GM23338 (cell line): ENCODE measurements around the gene SPC24. TPM values are rescaled to one million over a fixed set of nuclear protein-coding genes. Genes with fewer than 3 reads are reported as not detected.

Experiments used
- ATAC-seq: fragments of 200-7000 bp; cut with Tn5 transposase; 3 replicates; pipeline ENCODE4 v1.9.1; 2020
- DNase-seq: peaks from one replicate; pipeline ENCODE4 v3.0.0-alpha.2; 2015; ENCODE audit warnings: low spot score
- H2AFZ ChIP-seq: fragments of 200-600 bp; sonication (generic); 2 replicates; pipeline ENCODE4 v1.8.0; 2016; ENCODE audit warnings: antibody characterized with exemption, mild to moderate bottlenecking, moderate library complexity
- H3F3A ChIP-seq: fragments of 200-600 bp; sonication (generic); replicated peaks from 2 replicates; pipeline ENCODE4 v1.8.0; 2017; ENCODE audit warnings: antibody characterized with exemption, mixed run types, low read depth
- H3K27ac ChIP-seq: fragments of 200-600 bp; sonication (generic); 2 replicates; pipeline ENCODE4 v1.6.1; 2016; ENCODE audit warnings: low read depth
- H3K27me3 ChIP-seq: fragments of 200-600 bp; sonication (generic); 2 replicates; pipeline ENCODE4 v1.8.0; 2016; ENCODE audit warnings: mild to moderate bottlenecking, mixed run types, moderate library complexity; ENCODE audit not compliant: insufficient read depth
- H3K36me3 ChIP-seq: fragments of 200-600 bp; sonication (generic); 2 replicates; pipeline ENCODE4 v1.8.0; 2016; ENCODE audit warnings: mild to moderate bottlenecking; ENCODE audit not compliant: insufficient read depth
- H3K4me1 ChIP-seq: fragments of 200-600 bp; sonication (generic); 2 replicates; pipeline ENCODE4 v1.8.0; 2016; ENCODE audit warnings: mild to moderate bottlenecking, moderate library complexity; ENCODE audit not compliant: insufficient read depth
- H3K4me2 ChIP-seq: fragments of 200-600 bp; sonication (generic); 2 replicates; pipeline ENCODE4 v1.7.1; 2017; ENCODE audit warnings: mixed run types
- H3K4me3 ChIP-seq: fragments of 200-600 bp; sonication (generic); 2 replicates; pipeline ENCODE4 v1.6.1; 2016; ENCODE audit warnings: mixed run types
- H3K79me2 ChIP-seq: fragments of 200-600 bp; sonication (generic); replicated peaks from 2 replicates; pipeline ENCODE4 v1.8.0; 2017; ENCODE audit warnings: mild to moderate bottlenecking; ENCODE audit not compliant: insufficient read depth
- H3K9me2 ChIP-seq: fragments of 200-600 bp; sonication (generic); 2 replicates; pipeline ENCODE4 v1.8.0; 2017; ENCODE audit not compliant: insufficient read depth
- H4K20me1 ChIP-seq: fragments of 200-600 bp; sonication (generic); replicated peaks from 2 replicates; pipeline ENCODE4 v1.8.0; 2017; ENCODE audit warnings: mild to moderate bottlenecking; ENCODE audit not compliant: insufficient read depth
- H3K27ac Mint-ChIP-seq: 2 replicates; pipeline ENCODE4 v1.8.0; 2020; ENCODE audit warnings: inconsistent platforms, mild to moderate bottlenecking, moderate library complexity, mixed read lengths
- H3K27me3 Mint-ChIP-seq: 3 replicates; pipeline ENCODE4 v1.8.0; 2022; ENCODE audit warnings: low read depth, mild to moderate bottlenecking, moderate library complexity, mixed read lengths, inconsistent platforms; ENCODE audit not compliant: insufficient read depth, poor library complexity
- H3K36me3 Mint-ChIP-seq: 3 replicates; pipeline ENCODE4 v1.8.0; 2021; ENCODE audit warnings: low read depth, mild to moderate bottlenecking, inconsistent platforms, moderate library complexity, mixed read lengths
- H3K4me1 Mint-ChIP-seq: 3 replicates; pipeline ENCODE4 v1.8.0; 2020; ENCODE audit warnings: mild to moderate bottlenecking, inconsistent platforms, mixed read lengths
- H3K4me3 Mint-ChIP-seq: 3 replicates; pipeline ENCODE4 v1.8.0; 2021; ENCODE audit warnings: moderate library complexity, mild to moderate bottlenecking, inconsistent platforms, mixed read lengths
- H3K9me3 Mint-ChIP-seq: 3 replicates; pipeline ENCODE4 v1.8.0; 2020; ENCODE audit warnings: moderate library complexity, mild to moderate bottlenecking, inconsistent platforms, mixed read lengths
- CREB1 ChIP-seq: fragments of 250-450 bp; sonication (Bioruptor Pico); IDR thresholded peaks from 2 replicates; pipeline ENCODE4 v1.5.0; 2020; ENCODE audit warnings: low read depth, mild to moderate bottlenecking, moderate library complexity
- EZH2 ChIP-seq: fragments of 200-600 bp; sonication (generic); IDR thresholded peaks from one replicate; pipeline ENCODE4 v1.8.0; 2017; ENCODE audit warnings: antibody characterized with exemption, mild to moderate bottlenecking, low read depth; ENCODE audit not compliant: unreplicated experiment
- EZH2phosphoT487 ChIP-seq: fragments of 200-600 bp; sonication (generic); IDR thresholded peaks from one replicate; pipeline ENCODE4 v1.8.1; 2018; ENCODE audit warnings: antibody characterized with exemption; ENCODE audit not compliant: unreplicated experiment
- JUNB ChIP-seq: IDR thresholded peaks from one replicate; pipeline ENCODE4 v1.6.1; 2016; ENCODE audit warnings: antibody characterized with exemption; ENCODE audit not compliant: unreplicated experiment
- POLR2AphosphoS5 ChIP-seq: IDR thresholded peaks from 2 replicates; pipeline ENCODE4 v1.6.1; 2016; ENCODE audit warnings: antibody characterized with exemption, low read depth
- STAT1 ChIP-seq: IDR thresholded peaks from one replicate; pipeline ENCODE4 v1.6.1; 2016; ENCODE audit warnings: antibody characterized with exemption; ENCODE audit not compliant: unreplicated experiment
- polyA plus RNA-seq: library from polyadenylated mRNA; unstranded; fragments of >200 nt; fragmentation: Nextera tagmentation; extraction: Ambion mirVana; gene quantifications from 2 replicates; pipeline ENCODE4 v1.2.1, GENCODE V29; 2016
- total RNA-seq: library from RNA; depleted of rRNA; stranded (reverse); fragments of >200 nt; shearing (Covaris generic); gene quantifications from 2 replicates; pipeline ENCODE4 v1.2.3, GENCODE V29; 2014
- TF ChIP-seq, protein P1 (sequence below), 2 experiments: fragments of 200-600 bp in 1 of 2; sonication (generic) in 1 of 2; conservative IDR thresholded peaks; 2 replicates each; pipeline versions ENCODE4 v1.5.1 to v1.6.1; 2016 to 2017; ENCODE audit warnings: antibody characterized with exemption in 2 of 2, low read depth in 2 of 2, mild to moderate bottlenecking in 2 of 2, moderate library complexity in 1 of 2
- TF ChIP-seq, protein P2 (sequence below): IDR thresholded peaks from 2 replicates; pipeline ENCODE4 v1.6.1; 2016; ENCODE audit warnings: antibody characterized with exemption

Gene SPC24
- total and polyA plus RNA-seq, 2 experiments from 2014 or later = 38.7 to 40.6 TPM

DNA sequence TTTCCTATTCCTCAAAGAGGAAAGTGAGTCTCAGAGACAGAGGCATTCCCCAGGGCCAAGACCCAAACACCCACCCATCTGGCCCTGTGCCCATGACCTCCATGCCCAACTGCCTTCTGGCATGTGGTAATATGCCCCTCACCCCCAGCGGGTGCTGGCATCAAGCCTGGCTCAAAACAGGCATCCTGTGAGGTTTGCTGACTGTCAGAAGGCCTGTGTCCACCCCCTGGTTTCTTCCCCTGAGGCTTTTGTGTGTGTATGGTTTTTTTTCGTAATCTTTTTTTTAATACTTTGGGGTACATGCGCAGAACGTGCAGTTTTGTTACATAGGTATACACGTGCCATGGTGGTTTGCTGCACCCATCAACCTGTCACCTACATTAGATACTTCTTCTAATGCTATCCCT is 49.4 kb upstream of the SPC24 start:
- H3K4me3 Mint-ChIP-seq = no peak overlapping the region
- 0 out of 2 replicates have a peak, but pooled peaks cover 3% of the 10 kb centered on the region for H4K20me1 ChIP-seq
- H3K9me3 Mint-ChIP-seq = no peaks in the 10 kb centered on the region
- H3K36me3 Mint-ChIP-seq = peaks cover 6% of the 10 kb centered on the region
- no peak overlapping the region for H3K4me2 ChIP-seq
- H3K36me3 ChIP-seq = 0 out of 2 replicates have a peak, but pooled peaks cover 3% of the 10 kb centered on the region
- H3K27ac ChIP-seq = no peak overlapping the region
- H3K27me3 Mint-ChIP-seq = peaks cover 1% of the 10 kb centered on the region
- no peak for TF ChIP-seq POLR2AphosphoS5
- no peak for TF ChIP-seq EZH2
- no peak for TF ChIP-seq EZH2phosphoT487
- no peak for TF ChIP-seq STAT1
- TF ChIP-seq CREB1 (CRISPR knock-in tag) = no peak
- TF ChIP-seq, protein P1, sequence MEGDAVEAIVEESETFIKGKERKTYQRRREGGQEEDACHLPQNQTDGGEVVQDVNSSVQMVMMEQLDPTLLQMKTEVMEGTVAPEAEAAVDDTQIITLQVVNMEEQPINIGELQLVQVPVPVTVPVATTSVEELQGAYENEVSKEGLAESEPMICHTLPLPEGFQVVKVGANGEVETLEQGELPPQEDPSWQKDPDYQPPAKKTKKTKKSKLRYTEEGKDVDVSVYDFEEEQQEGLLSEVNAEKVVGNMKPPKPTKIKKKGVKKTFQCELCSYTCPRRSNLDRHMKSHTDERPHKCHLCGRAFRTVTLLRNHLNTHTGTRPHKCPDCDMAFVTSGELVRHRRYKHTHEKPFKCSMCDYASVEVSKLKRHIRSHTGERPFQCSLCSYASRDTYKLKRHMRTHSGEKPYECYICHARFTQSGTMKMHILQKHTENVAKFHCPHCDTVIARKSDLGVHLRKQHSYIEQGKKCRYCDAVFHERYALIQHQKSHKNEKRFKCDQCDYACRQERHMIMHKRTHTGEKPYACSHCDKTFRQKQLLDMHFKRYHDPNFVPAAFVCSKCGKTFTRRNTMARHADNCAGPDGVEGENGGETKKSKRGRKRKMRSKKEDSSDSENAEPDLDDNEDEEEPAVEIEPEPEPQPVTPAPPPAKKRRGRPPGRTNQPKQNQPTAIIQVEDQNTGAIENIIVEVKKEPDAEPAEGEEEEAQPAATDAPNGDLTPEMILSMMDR (conservative IDR thresholded peaks at IDR 0.05; ENCODE audit: low read depth in 2 of 2) = no peak
- H3K4me3 ChIP-seq = no peak overlapping the region
- peaks cover 3% of the 10 kb centered on the region; the same call in 2 of the 3 replicates for H3K4me1 Mint-ChIP-seq
- DNase-seq (no peak), ATAC-seq (no peak)
- no peaks in the 10 kb centered on the region for H3K27me3 ChIP-seq
- H3K9me2 ChIP-seq = no peaks in the 10 kb centered on the region
- no peaks in the 10 kb centered on the region; the same call in 1 of the 2 replicates for H3K4me1 ChIP-seq
- H3K79me2 ChIP-seq = no peaks in the 10 kb centered on the region
- 0 out of 2 replicates have a peak, but pooled peaks cover 11% of the 10 kb centered on the region for H3F3A ChIP-seq
- H2AFZ ChIP-seq = no peak overlapping the region
- no peak overlapping the region for H3K27ac Mint-ChIP-seq

DNA sequence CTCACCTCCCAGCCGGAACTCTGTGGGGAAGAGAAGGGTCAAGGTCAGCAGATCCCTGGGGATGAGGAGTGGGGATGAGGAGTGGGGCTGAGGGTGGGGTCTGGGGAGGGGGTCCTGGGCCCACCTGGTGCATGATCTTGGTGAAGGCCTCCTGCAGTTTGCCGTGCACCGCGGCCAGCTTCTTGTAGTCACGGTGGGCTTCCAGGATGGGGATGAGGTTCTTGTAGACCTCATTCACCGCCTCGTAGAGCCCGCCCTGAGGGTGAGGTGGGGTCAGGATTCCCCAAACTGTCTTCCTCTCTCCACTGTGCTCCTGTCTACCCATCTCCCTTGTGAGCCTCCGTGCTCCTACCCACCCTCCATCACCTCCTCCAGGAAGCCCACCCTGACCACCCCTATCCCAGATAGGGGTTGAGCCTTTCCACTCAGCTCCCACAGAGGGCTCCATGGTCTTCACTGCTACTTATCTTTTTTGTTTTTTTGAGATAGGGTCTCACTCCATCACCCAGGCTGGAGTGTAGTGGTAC is 48.6 kb upstream of the SPC24 start:
- Mint-ChIP-seq H3K36me3 (peaks cover 10% of the 10 kb centered on the region), H3K9me3 (no peaks in the 10 kb centered on the region), H3K4me1 (peaks cover 3% of the 10 kb centered on the region; the same call in 2 of the 3 replicates), H3K4me3 (no peak overlapping the region), H3K27me3 (peaks cover 5% of the 10 kb centered on the region), H3K27ac (no peak overlapping the region)
- H2AFZ ChIP-seq = no peak overlapping the region
- TF ChIP-seq STAT1 (no peak), JUNB (no peak)
- TF ChIP-seq, protein P2, sequence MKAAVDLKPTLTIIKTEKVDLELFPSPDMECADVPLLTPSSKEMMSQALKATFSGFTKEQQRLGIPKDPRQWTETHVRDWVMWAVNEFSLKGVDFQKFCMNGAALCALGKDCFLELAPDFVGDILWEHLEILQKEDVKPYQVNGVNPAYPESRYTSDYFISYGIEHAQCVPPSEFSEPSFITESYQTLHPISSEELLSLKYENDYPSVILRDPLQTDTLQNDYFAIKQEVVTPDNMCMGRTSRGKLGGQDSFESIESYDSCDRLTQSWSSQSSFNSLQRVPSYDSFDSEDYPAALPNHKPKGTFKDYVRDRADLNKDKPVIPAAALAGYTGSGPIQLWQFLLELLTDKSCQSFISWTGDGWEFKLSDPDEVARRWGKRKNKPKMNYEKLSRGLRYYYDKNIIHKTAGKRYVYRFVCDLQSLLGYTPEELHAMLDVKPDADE = no peak
- TF ChIP-seq, protein P1 (conservative IDR thresholded peaks at IDR 0.05; ENCODE audit: low read depth in 2 of 2) = no peak
- DNase-seq (no peak), ATAC-seq (no peak)
- no peak overlapping the region for H3K4me2 ChIP-seq
- H4K20me1 ChIP-seq = 0 out of 2 replicates have a peak, but pooled peaks cover 3% of the 10 kb centered on the region
- H3K4me1 ChIP-seq = no peaks in the 10 kb centered on the region; the same call in 1 of the 2 replicates
- H3K9me2 ChIP-seq = no peaks in the 10 kb centered on the region
- 0 out of 2 replicates have a peak, but pooled peaks cover 3% of the 10 kb centered on the region for H3K36me3 ChIP-seq
- H3F3A ChIP-seq = 0 out of 2 replicates have a peak, but pooled peaks cover 14% of the 10 kb centered on the region
- H3K27ac ChIP-seq = no peak overlapping the region
- H3K27me3 ChIP-seq = no peaks in the 10 kb centered on the region
- H3K4me3 ChIP-seq = no peak overlapping the region
- no peaks in the 10 kb centered on the region for H3K79me2 ChIP-seq
